ENCODE measurements around the gene RSU1. TPM values are rescaled to one million over a fixed set of nuclear protein-coding genes. Genes with fewer than 3 reads are reported as not detected.
A peak's percentile ranks its signal among the peaks of the same experiment; 100 is the strongest.

The RSU1 gene
- polyA plus RNA-seq, 4 donors: 19.2 to 37.0 (median 21.7) TPM

GRCh38 chr10:16776896-16777295 lies 40.3 kb downstream of the RSU1 start:
- DNase-seq (no peak), FAIRE-seq (no peak)
- H3K9me3 ChIP-seq (ENCODE audit: control insufficient read depth in 2 of 2, insufficient read depth in 1 of 2, low read depth in 1 of 2, low read length in 1 of 2): no peaks in the 10 kb centered on the region
- H3K36me3 ChIP-seq (ENCODE audit: control insufficient read depth in 3 of 3, insufficient read depth in 2 of 3, low read depth in 1 of 3, low read length in 3 of 3): peaks cover 0 to 5% (median 0%) of the 10 kb centered on the region in 3 donors
- no peak overlapping the region for H3K27ac ChIP-seq (ENCODE audit: low read depth in 1 of 3, low read length in 2 of 3)
- WGBS, 3 donors: 80 to 92% (median 87%) methylated on average over 3 of the region's 3 CpGs
- no peaks in the 10 kb centered on the region for H3K27me3 ChIP-seq (ENCODE audit: control insufficient read depth in 3 of 3, insufficient read depth in 3 of 3, low read length in 3 of 3)
- no peaks in the 10 kb centered on the region for H3K4me1 ChIP-seq (ENCODE audit: control insufficient read depth in 3 of 3, insufficient read depth in 2 of 3, low read depth in 1 of 3, low read length in 2 of 3)
- no peak overlapping the region for H3K4me3 ChIP-seq (ENCODE audit: low read depth in 1 of 3, low read length in 3 of 3)

GRCh38 chr10:16773334-16773733 lies 43.9 kb downstream of the RSU1 start:
- WGBS, 3 donors: 88 to 91% (median 90%) methylated on average over 11 of the region's 11 CpGs
- no peak overlapping the region for H3K27ac ChIP-seq (ENCODE audit: low read depth in 1 of 3, low read length in 2 of 3)
- no peaks in the 10 kb centered on the region for H3K27me3 ChIP-seq (ENCODE audit: control insufficient read depth in 3 of 3, insufficient read depth in 3 of 3, low read length in 3 of 3)
- no peaks in the 10 kb centered on the region for H3K9me3 ChIP-seq (ENCODE audit: control insufficient read depth in 2 of 2, insufficient read depth in 1 of 2, low read depth in 1 of 2, low read length in 1 of 2)
- no peaks in the 10 kb centered on the region for H3K4me1 ChIP-seq (ENCODE audit: control insufficient read depth in 3 of 3, insufficient read depth in 2 of 3, low read depth in 1 of 3, low read length in 2 of 3)
- peaks cover 0 to 5% (median 0%) of the 10 kb centered on the region in 3 donors for H3K36me3 ChIP-seq (ENCODE audit: control insufficient read depth in 3 of 3, insufficient read depth in 2 of 3, low read depth in 1 of 3, low read length in 3 of 3)
- no peak overlapping the region for H3K4me3 ChIP-seq (ENCODE audit: low read depth in 1 of 3, low read length in 3 of 3)
- DNase-seq (no peak), FAIRE-seq (no peak)

DNA sequence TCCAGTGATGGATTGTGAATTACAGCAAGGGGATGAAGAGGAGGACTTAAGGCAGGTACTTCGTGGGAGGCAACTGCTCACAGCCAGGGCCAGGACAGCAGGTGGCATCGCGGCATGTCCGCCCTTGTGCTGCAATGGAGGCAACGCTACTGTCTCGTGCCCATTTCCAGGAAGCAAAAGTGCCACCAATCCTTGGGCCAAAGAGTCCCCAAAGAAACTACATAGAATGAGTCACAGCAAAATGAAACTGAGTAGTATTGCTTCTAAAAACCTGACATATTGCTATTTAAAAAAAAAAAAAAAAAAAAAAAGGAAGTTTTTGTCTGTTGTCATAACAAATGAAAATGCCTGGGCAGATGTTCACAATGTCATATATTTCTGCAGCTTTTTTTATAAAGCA lies 46.6 kb downstream of the RSU1 start:
- no peak for FAIRE-seq
- 94% methylated on average over 6 of the region's 6 CpGs for WGBS, 3 donors

DNA sequence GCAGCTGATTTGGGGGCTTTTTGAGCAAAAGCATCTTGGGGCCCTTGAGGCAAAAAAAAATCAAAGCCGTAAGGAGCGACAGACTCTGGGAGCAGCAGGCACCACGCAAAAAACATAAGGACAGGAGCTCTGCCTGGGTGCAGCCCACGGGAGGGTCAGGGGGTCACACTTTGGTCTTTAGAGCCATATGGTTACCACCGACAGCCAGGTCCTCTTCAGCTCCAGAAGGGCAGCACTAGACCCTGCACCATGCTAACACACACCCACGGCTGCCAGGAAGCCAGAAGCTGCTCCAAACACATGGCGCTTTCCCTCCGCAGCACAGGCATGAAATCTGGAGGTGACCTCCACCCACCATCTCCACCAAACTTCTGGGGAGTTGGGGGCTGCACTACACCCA lies 47.1 kb downstream of the RSU1 start:
- FAIRE-seq (no peak), DNase-seq (no peak)
- no peaks in the 10 kb centered on the region for H3K9me3 ChIP-seq (ENCODE audit: control insufficient read depth in 2 of 2, insufficient read depth in 1 of 2, low read depth in 1 of 2, low read length in 1 of 2)
- no peaks in the 10 kb centered on the region for H3K4me1 ChIP-seq (ENCODE audit: control insufficient read depth in 3 of 3, insufficient read depth in 2 of 3, low read depth in 1 of 3, low read length in 2 of 3)
- no peak overlapping the region for H3K4me3 ChIP-seq (ENCODE audit: low read depth in 1 of 3, low read length in 3 of 3)
- no peak overlapping the region for H3K27ac ChIP-seq (ENCODE audit: low read depth in 1 of 3, low read length in 2 of 3)
- H3K27me3 ChIP-seq (ENCODE audit: control insufficient read depth in 3 of 3, insufficient read depth in 3 of 3, low read length in 3 of 3): no peaks in the 10 kb centered on the region
- peaks cover 0 to 5% (median 0%) of the 10 kb centered on the region in 3 donors for H3K36me3 ChIP-seq (ENCODE audit: control insufficient read depth in 3 of 3, insufficient read depth in 2 of 3, low read depth in 1 of 3, low read length in 3 of 3)
- 84 to 98% (median 95%) methylated on average over 8 of the region's 8 CpGs for WGBS, 3 donors

More for the DNA sequence above, 46.6 kb downstream of the RSU1 start:
- Histone ChIP-seq H3K36me3 (ENCODE audit: control insufficient read depth in 3 of 3, insufficient read depth in 2 of 3, low read depth in 1 of 3, low read length in 3 of 3) (peaks cover 0 to 5% (median 0%) of the 10 kb centered on the region in 3 donors), H3K4me1 (ENCODE audit: control insufficient read depth in 3 of 3, insufficient read depth in 2 of 3, low read depth in 1 of 3, low read length in 2 of 3) (no peaks in the 10 kb centered on the region), H3K27me3 (ENCODE audit: control insufficient read depth in 3 of 3, insufficient read depth in 3 of 3, low read length in 3 of 3) (no peaks in the 10 kb centered on the region), H3K9me3 (ENCODE audit: control insufficient read depth in 2 of 2, insufficient read depth in 1 of 2, low read depth in 1 of 2, low read length in 1 of 2) (no peaks in the 10 kb centered on the region), H3K4me3 (ENCODE audit: low read depth in 1 of 3, low read length in 3 of 3) (no peak overlapping the region), H3K27ac (ENCODE audit: low read depth in 1 of 3, low read length in 2 of 3) (no peak overlapping the region)
- no peak for DNase-seq

DNA sequence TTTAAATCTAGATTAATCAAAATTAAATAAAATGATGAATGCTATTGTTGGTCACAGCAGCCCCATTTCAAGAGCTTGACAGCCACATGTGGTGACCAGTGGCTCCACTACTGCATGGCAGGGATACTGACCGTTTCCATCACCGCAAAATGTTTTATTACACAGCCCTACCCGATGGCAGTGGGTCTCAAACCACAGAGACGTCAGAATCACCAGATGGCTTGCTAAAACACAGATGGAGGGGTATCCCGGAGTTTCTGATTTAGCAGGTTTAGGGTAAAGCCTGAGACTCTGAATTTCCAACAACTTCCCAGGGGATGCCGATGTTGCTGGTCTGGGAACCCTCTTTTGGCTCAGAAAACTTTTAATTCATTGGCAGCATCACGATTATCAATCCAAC lies 47.9 kb downstream of the RSU1 start:
- no peaks in the 10 kb centered on the region for H3K27me3 ChIP-seq (ENCODE audit: control insufficient read depth in 3 of 3, insufficient read depth in 3 of 3, low read length in 3 of 3)
- peaks cover 0 to 5% (median 0%) of the 10 kb centered on the region in 3 donors for H3K36me3 ChIP-seq (ENCODE audit: control insufficient read depth in 3 of 3, insufficient read depth in 2 of 3, low read depth in 1 of 3, low read length in 3 of 3)
- no peaks in the 10 kb centered on the region for H3K4me1 ChIP-seq (ENCODE audit: control insufficient read depth in 3 of 3, insufficient read depth in 2 of 3, low read depth in 1 of 3, low read length in 2 of 3)
- no peak overlapping the region for H3K27ac ChIP-seq (ENCODE audit: low read depth in 1 of 3, low read length in 2 of 3)
- FAIRE-seq (no peak), DNase-seq (no peak)
- WGBS, 3 donors: 93 to 96% (median 96%) methylated on average over 7 of the region's 7 CpGs
- no peak overlapping the region for H3K4me3 ChIP-seq (ENCODE audit: low read depth in 1 of 3, low read length in 3 of 3)
- H3K9me3 ChIP-seq (ENCODE audit: control insufficient read depth in 2 of 2, insufficient read depth in 1 of 2, low read depth in 1 of 2, low read length in 1 of 2): no peaks in the 10 kb centered on the region

DNA sequence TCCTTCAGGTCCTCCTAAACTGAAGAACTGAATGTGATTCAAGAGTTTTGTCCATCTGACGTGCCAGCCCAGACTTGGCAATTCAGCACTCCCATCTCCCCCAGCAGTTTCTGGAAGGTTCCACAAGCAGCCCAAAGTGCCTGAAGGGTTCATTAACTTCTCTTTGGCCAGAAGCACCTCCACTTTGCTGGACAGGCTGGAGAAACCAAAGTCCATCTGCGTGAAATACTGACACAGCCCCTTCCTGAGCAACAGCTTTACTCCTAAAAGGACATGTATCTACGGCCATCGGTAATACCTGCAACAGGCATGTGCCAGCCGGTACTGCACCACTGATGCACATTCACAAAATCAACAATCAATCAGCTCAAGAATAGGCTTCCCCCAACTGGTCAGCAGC lies 48.5 kb downstream of the RSU1 start:
- Histone ChIP-seq H3K4me3 (ENCODE audit: low read depth in 1 of 3, low read length in 3 of 3) (no peak overlapping the region), H3K27me3 (ENCODE audit: control insufficient read depth in 3 of 3, insufficient read depth in 3 of 3, low read length in 3 of 3) (no peaks in the 10 kb centered on the region), H3K36me3 (ENCODE audit: control insufficient read depth in 3 of 3, insufficient read depth in 2 of 3, low read depth in 1 of 3, low read length in 3 of 3) (peaks cover 0 to 5% (median 2%) of the 10 kb centered on the region in 3 donors), H3K9me3 (ENCODE audit: control insufficient read depth in 2 of 2, insufficient read depth in 1 of 2, low read depth in 1 of 2, low read length in 1 of 2) (no peaks in the 10 kb centered on the region), H3K4me1 (ENCODE audit: control insufficient read depth in 3 of 3, insufficient read depth in 2 of 3, low read depth in 1 of 3, low read length in 2 of 3) (no peaks in the 10 kb centered on the region), H3K27ac (ENCODE audit: low read depth in 1 of 3, low read length in 2 of 3) (no peak overlapping the region)
- FAIRE-seq (no peak), DNase-seq (no peak)
- 94 to 97% (median 95%) methylated on average over 5 of the region's 5 CpGs for WGBS, 3 donors

GRCh38 chr10:16765509-16766375 lies 51.5 kb downstream of the RSU1 start:
- DNase-seq: peak; percentile 50 to 82
- WGBS, 3 donors: 28 to 53% (median 29%) methylated on average over 12 of the region's 12 CpGs
- H3K27me3 ChIP-seq (ENCODE audit: control insufficient read depth in 3 of 3, insufficient read depth in 3 of 3, low read length in 3 of 3): no peaks in the 10 kb centered on the region
- no peaks in the 10 kb centered on the region for H3K4me1 ChIP-seq (ENCODE audit: control insufficient read depth in 3 of 3, insufficient read depth in 2 of 3, low read depth in 1 of 3, low read length in 2 of 3)
- peaks cover 0 to 8% (median 3%) of the 10 kb centered on the region in 3 donors for H3K36me3 ChIP-seq (ENCODE audit: control insufficient read depth in 3 of 3, insufficient read depth in 2 of 3, low read depth in 1 of 3, low read length in 3 of 3)
- no peaks in the 10 kb centered on the region for H3K9me3 ChIP-seq (ENCODE audit: control insufficient read depth in 2 of 2, insufficient read depth in 1 of 2, low read depth in 1 of 2, low read length in 1 of 2)
- FAIRE-seq: no peak
- H3K4me3 ChIP-seq (ENCODE audit: low read depth in 1 of 3, low read length in 3 of 3): no peak overlapping the region
- peak overlapping the region in 2 of 3 donors; percentile 14 to 46 for H3K27ac ChIP-seq (ENCODE audit: low read depth in 1 of 3, low read length in 2 of 3)

GRCh38 chr10:16761300-16761699 lies 55.9 kb downstream of the RSU1 start:
- Histone ChIP-seq H3K27me3 (ENCODE audit: control insufficient read depth in 3 of 3, insufficient read depth in 3 of 3, low read length in 3 of 3) (no peaks in the 10 kb centered on the region), H3K4me3 (ENCODE audit: low read depth in 1 of 3, low read length in 3 of 3) (no peak overlapping the region), H3K27ac (ENCODE audit: low read depth in 1 of 3, low read length in 2 of 3) (no peak overlapping the region), H3K4me1 (ENCODE audit: control insufficient read depth in 3 of 3, insufficient read depth in 2 of 3, low read depth in 1 of 3, low read length in 2 of 3) (no peaks in the 10 kb centered on the region), H3K36me3 (ENCODE audit: control insufficient read depth in 3 of 3, insufficient read depth in 2 of 3, low read depth in 1 of 3, low read length in 3 of 3) (peaks cover 0 to 8% (median 3%) of the 10 kb centered on the region in 3 donors), H3K9me3 (ENCODE audit: control insufficient read depth in 2 of 2, insufficient read depth in 1 of 2, low read depth in 1 of 2, low read length in 1 of 2) (no peaks in the 10 kb centered on the region)
- 87 to 99% (median 95%) methylated on average over 8 of the region's 8 CpGs for WGBS, 3 donors
- DNase-seq (no peak), FAIRE-seq (no peak)
